GM10248 (cell line): ENCODE data around the gene UBR2.
"Not testable (repeated sequence)": the region's sequence is repeated elsewhere in the genome, so short reads cannot be mapped to it uniquely, and the experiment has no call there.

Experiments used
- CTCF ChIA-PET: fragments of 300-600 bp; sonication (Branson Sonifier 250); formaldehyde crosslinking; extraction: SDS; loops from one replicate; lab custom pipeline; 2021; ENCODE audit warnings: antibody characterized with exemption; lab: Yijun Ruan, JAX
- POLR2A ChIA-PET: fragments of 350-650 bp; sonication (Branson Sonifier 250); formaldehyde crosslinking; extraction: SDS; loops from one replicate; lab custom pipeline; 2020; ENCODE audit warnings: antibody characterized with exemption; lab: Yijun Ruan, JAX
- DNase-seq: peaks from one replicate; pipeline ENCODE4 v3.0.0; 2012; ENCODE audit errors: extremely low spot score
- CTCF ChIP-seq: IDR thresholded peaks from 2 replicates; pipeline ENCODE4 v1.5.1; 2012; ENCODE audit warnings: mild to moderate bottlenecking, low read depth; ENCODE audit errors: extremely low read depth, missing control alignments, control extremely low read depth

The UBR2 gene

DNA sequence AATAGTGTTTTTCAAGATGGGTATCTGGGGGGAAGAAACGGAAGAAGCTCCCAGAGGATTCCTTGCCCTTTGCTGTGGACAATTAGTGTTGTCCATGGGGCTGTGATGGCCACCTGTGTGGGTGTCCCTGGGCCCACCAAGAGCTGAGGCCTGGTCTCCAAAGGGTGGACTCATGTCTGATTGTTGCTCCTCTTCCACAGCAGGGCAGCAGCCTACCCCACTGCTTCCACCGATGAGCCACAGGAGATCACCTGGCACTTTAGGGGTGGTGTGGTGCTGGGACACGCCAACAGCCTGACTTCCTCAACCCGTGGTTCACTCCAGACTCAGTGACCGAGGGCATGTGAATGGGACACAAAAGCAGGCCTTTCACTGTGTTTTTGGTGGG, 133.4 kb downstream of the UBR2 start:
- TF ChIP-seq CTCF, result no peak
- CTCF ChIA-PET, result interaction anchor here (1.0 to 1.4 kb wide), 3 partner anchors 29 to 36 kb away, joined by 3 to 6 read pairs (median 3); no protein-coding TSS in a partner anchor
- POLR2A ChIA-PET, result no interaction called here
- DNase-seq, result no peak

DNA sequence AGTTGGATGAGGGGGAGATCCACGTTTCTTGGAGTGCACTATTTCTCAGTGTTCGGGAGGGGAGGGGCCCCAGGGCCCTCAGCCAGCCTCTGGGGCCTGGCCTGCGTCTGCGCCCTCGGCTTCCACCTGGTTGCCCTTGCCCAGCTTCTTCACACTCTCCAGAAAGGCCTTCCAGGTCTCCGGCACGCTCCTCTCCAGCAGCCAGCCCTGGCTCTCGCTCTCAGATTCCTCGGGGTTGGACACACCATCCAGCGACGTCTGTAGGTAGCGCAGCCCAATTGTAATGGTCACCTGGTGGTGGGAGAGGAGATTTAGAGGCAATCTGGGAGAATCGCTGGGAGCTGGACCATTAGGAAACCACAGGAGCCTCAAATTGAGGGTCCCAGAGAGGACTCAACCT, 134.4 kb downstream of the UBR2 start:
- no peak for DNase-seq
- ChIA-PET POLR2A (no interaction called here), CTCF (interaction anchor here (1.0 to 1.3 kb wide), 2 partner anchors 28 kb away, joined by 3 to 4 read pairs; no protein-coding TSS in a partner anchor)
- TF ChIP-seq CTCF, result no peak

DNA sequence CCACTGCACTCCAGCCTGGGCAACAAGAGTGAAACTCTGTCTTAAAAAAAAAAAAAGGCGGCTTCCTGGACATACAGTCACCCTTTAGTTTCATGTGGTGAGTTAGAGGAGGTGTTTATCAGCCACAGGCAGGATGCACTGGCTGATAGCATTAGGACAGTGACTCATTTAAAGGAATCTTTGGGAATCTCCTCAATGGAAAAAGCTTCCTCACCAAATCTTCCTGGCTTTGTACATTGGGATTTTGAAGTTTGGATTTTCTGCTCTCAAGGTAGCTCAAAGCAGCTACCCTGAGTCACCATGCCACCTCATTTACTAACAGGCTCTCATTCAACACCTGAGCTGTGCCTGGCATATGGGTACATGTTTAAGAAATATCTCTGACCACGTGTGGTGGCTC, 138.4 kb downstream of the UBR2 start:
- ChIA-PET CTCF (interaction anchor here (1.2 to 2.6 kb wide), 6 partner anchors 9 to 68 kb away, joined by 3 to 12 read pairs (median 4); no protein-coding TSS in a partner anchor), POLR2A (interaction anchor here (0.7 kb wide), 1 partner anchor 625 kb away, joined by 4 read pairs; no protein-coding TSS in a partner anchor)
- no peak for TF ChIP-seq CTCF
- DNase-seq, result no peak

- POLR2A ChIA-PET, result interaction anchor here (0.6 kb wide), 1 partner anchor 43 kb away, joined by 10 read pairs; the partner anchor contains the start of gene TBCC
- CTCF ChIA-PET, result interaction anchor here (1.2 to 2.6 kb wide), 3 partner anchors 10 to 24 kb away, joined by 3 to 12 read pairs (median 8); no protein-coding TSS in a partner anchor
- DNase-seq, result not testable (repeated sequence)
Measured at GRCh38 chr6:42702786-42703185, 139.0 kb downstream of the UBR2 start.

DNA sequence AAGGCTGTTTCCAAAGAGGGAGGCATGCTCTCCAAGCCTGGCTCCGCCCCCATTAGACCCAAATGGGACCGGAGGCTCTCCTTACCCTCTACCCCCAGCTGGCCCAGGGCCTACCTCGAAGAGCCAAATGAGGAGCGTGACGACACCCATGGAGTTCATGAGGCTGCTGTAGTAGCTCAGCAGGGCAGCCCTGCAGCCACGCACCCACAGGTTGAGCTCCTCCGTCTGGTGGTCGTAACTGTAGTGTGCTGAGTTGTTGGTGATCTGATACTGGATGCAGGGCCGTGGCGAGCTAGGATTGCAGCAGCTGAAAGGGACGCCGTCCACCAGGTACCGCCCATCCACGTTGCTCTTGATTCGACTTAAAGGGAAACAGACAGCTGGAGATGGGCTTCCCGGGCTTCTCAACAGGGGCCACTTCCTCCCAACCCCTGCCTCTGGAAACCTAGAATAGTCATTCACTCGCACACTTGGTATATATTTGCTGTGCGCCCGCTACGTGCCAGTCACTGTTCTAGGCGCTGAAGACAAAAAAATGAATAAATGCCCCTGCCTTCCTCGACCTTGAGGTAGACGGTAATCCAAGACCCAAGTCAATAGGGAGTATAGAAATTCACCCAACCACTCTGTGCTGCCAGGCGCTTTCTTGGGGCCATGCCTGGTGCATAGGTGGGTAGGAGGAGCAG, 140.6 kb downstream of the UBR2 start:
- ChIA-PET CTCF (interaction anchor here (1.1 kb wide), 1 partner anchor 22 kb away, joined by 5 read pairs; no protein-coding TSS in a partner anchor), POLR2A (interaction anchor here (0.5 kb wide), 2 partner anchors 78 to 386 kb away, joined by 3 to 5 read pairs; no protein-coding TSS in a partner anchor)
- no peak for DNase-seq
- no peak for TF ChIP-seq CTCF

DNA sequence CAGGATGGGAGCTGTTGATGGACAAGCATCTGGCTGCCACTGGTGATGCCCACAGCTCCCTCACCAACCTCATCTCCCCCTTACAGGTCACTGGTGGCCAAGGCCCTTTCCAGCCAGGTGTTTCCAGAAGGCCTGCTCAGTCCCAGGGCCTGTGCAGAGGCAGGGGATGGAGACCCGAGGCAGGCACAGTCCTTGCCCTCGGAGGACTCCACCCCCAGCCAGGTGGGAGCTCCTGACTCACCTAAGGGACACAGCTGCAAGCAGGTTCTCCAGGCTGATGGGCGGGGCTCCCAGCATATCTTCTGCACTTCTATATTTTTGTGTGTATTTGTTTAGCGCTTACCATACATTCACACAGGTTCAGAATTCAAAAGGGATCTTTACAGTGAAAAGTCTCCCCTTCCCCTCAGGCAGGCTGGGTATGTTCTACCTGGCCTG, 141.1 kb downstream of the UBR2 start:
- no peak for TF ChIP-seq CTCF
- CTCF ChIA-PET, result interaction anchor here (1.1 kb wide), 1 partner anchor 21 kb away, joined by 5 read pairs; no protein-coding TSS in a partner anchor
- no peak for DNase-seq
- POLR2A ChIA-PET, result no interaction called here

DNA sequence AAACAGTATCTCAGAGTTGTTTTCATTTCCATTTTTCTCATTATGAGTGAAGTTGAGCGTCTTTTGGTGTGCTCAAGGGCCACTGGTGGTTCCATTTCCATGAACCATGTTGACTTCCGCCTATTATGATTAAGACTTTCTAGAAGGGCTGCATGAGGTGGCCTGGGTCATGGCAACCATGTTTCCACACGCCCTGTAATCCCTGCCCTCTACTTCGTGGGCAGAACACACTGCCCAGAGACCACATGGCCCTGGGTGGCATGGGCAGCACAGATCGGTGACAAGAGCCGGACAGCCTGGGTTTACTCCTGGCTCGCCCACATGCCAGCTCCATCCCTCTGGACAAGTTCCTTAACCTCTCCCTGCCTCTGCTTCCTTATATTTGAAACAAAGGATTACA, 143.8 kb downstream of the UBR2 start:
- no peak for DNase-seq
- CTCF ChIA-PET, result interaction anchor here (1.0 kb wide), 1 partner anchor 18 kb away, joined by 3 read pairs; no protein-coding TSS in a partner anchor
- TF ChIP-seq CTCF, result no peak
- POLR2A ChIA-PET, result no interaction called here
